Measurements from ENCODE around the gene CCNJ. TPM values are rescaled to one million over a fixed set of nuclear protein-coding genes. Genes with fewer than 3 reads are reported as not detected.

CCNJ gene
- total and polyA plus RNA-seq, 9 of the 15 experiments (the other 6 are each of a cell fraction or from before 2014, with no cell fraction given) = 0.69 to 15.7 (median 9.2) TPM

GRCh38 chr10:96043033-96043892 is at the start of gene CCNJ (continued):
- TF ChIP-seq RERE (CRISPR knock-in tag; IDR thresholded peaks at IDR 0.05; ENCODE audit: borderline replicate concordance) = no peak
- peak; percentile 81; the same call in 1 of the 2 replicates for TF ChIP-seq PHF8 (IDR thresholded peaks at IDR 0.05; ENCODE audit: borderline replicate concordance, low read length)
- TF ChIP-seq TBL1XR1 (IDR thresholded peaks at IDR 0.05; ENCODE audit: low read length in 2 of 2) = no peak
- TF ChIP-seq TFE3 (CRISPR knock-in tag; IDR thresholded peaks at IDR 0.05) = no peak
- TF ChIP-seq ILF3 (IDR thresholded peaks at IDR 0.05; ENCODE audit: borderline replicate concordance) = no peak
- TF ChIP-seq ZNF584 (CRISPR knock-in tag; IDR thresholded peaks at IDR 0.05; ENCODE audit: low read depth) = no peak
- no peak for TF ChIP-seq CEBPG (CRISPR knock-in tag; IDR thresholded peaks at IDR 0.05)
- no peak for TF ChIP-seq CEBPG (tag; conservative IDR thresholded peaks at IDR 0.05 in 1 of 2, IDR thresholded peaks at IDR 0.05 in 1 of 2)
- TF ChIP-seq CC2D1A (IDR thresholded peaks at IDR 0.05) = no peak
- TF ChIP-seq C11orf30 (IDR thresholded peaks at IDR 0.05; ENCODE audit: low read depth) = no peak
- TF ChIP-seq HMGN3 (IDR thresholded peaks at IDR 0.05; ENCODE audit: borderline replicate concordance, extremely low read depth, insufficient read length, low read depth, low read length) = no peak
- TF ChIP-seq MXI1 (IDR thresholded peaks at IDR 0.05; ENCODE audit: low read depth, low read length) = no peak
- no peak for TF ChIP-seq SMC3 (conservative IDR thresholded peaks at IDR 0.05; ENCODE audit: insufficient read depth, low read depth, low read length)
- TF ChIP-seq TAF9B (IDR thresholded peaks at IDR 0.05; ENCODE audit: partially characterized antibody) = no peak
- TF ChIP-seq CREB5 (CRISPR knock-in tag; IDR thresholded peaks at IDR 0.05) = no peak
- TF ChIP-seq CSDE1 (IDR thresholded peaks at IDR 0.05) = no peak
- no peak for TF ChIP-seq ZKSCAN8 (CRISPR knock-in tag; IDR thresholded peaks at IDR 0.05)
- TF ChIP-seq EWSR1 (IDR thresholded peaks at IDR 0.05; ENCODE audit: borderline replicate concordance, low read depth, partially characterized antibody) = no peak

Measured in K562 (cell line).